Panc1 (cell line): ENCODE data around the gene OR10S1. TPM values are rescaled to one million over a fixed set of nuclear protein-coding genes. Genes with fewer than 3 reads are reported as not detected.

Experiments used
- ATAC-seq: fragments of 200-7000 bp; cut with Tn5 transposase; 2 replicates; pipeline ENCODE4 v1.9.1; 2020; ENCODE audit warnings: mild to moderate bottlenecking, moderate library complexity
- BruUV-seq: library from RNA; stranded (reverse); fragments of 400-500 nt; replicated peaks from 2 replicates; lab custom pipeline; 2021; lab: Mats Ljungman, UMichigan
- CTCF ChIA-PET: fragments of 300-600 bp; sonication (Branson Sonifier 250); formaldehyde crosslinking; loops from one replicate; lab custom pipeline; 2022; ENCODE audit warnings: antibody characterized with exemption; lab: Charles Lee
- POLR2A ChIA-PET: fragments of 300-600 bp; sonication (Branson Sonifier 250); formaldehyde crosslinking; loops from one replicate; lab custom pipeline; 2022; ENCODE audit warnings: antibody characterized with exemption; lab: Charles Lee
- DNase-seq: peaks from one replicate; pipeline ENCODE4 v3.0.0-alpha.2; 2010; ENCODE audit warnings: low read depth, low spot score
- H3K27ac ChIP-seq: 2 replicates; pipeline ENCODE4 v1.5.1; 2011; ENCODE audit warnings: mild to moderate bottlenecking, low read length, inconsistent platforms
- H3K27me3 ChIP-seq: fragments of 200-500 bp; sonication (Bioruptor generic); 2 replicates; pipeline ENCODE4 v1.6.0; 2014; ENCODE audit warnings: low read length, inconsistent platforms; ENCODE audit not compliant: control insufficient read depth, insufficient read depth
- H3K36me3 ChIP-seq: fragments of 200-500 bp; sonication (Bioruptor generic); 2 replicates; pipeline ENCODE4 v1.5.1; 2014; ENCODE audit warnings: inconsistent platforms, mild to moderate bottlenecking, low read length, moderate library complexity; ENCODE audit not compliant: control insufficient read depth, insufficient read depth
- H3K4me1 ChIP-seq: 2 replicates; pipeline ENCODE4 v1.5.1; 2011; ENCODE audit warnings: inconsistent platforms, mild to moderate bottlenecking, low read length, moderate library complexity; ENCODE audit not compliant: control insufficient read depth, insufficient read depth
- H3K4me3 ChIP-seq, 2 experiments: 2 replicates each; pipeline ENCODE4 v1.5.1; 2011 to 2012; ENCODE audit warnings: low read depth in 2 of 2, low read length in 2 of 2, mild to moderate bottlenecking in 2 of 2, inconsistent platforms in 1 of 2, moderate library complexity in 1 of 2
- H3K9me3 ChIP-seq: fragments of 200-500 bp; sonication (Bioruptor generic); 2 replicates; pipeline ENCODE4 v1.5.1; 2014; ENCODE audit warnings: low read depth, mild to moderate bottlenecking, inconsistent platforms, low read length, moderate library complexity; ENCODE audit not compliant: control insufficient read depth, insufficient read depth
- CTCF ChIP-seq: fragments of 450-650 bp; IDR thresholded peaks from 2 replicates; pipeline ENCODE4 v1.5.1; 2017; ENCODE audit warnings: mild to moderate bottlenecking
- POLR2AphosphoS5 ChIP-seq: IDR thresholded peaks from 2 replicates; pipeline ENCODE4 v1.6.1; 2012; ENCODE audit warnings: mild to moderate bottlenecking, low read depth, low read length, moderate library complexity
- REST ChIP-seq, 2 experiments: IDR thresholded peaks; 2 replicates each; pipeline ENCODE4 v1.6.1; 2011 to 2012; ENCODE audit warnings: low read depth in 2 of 2, control low read depth in 1 of 2, low read length in 1 of 2, mild to moderate bottlenecking in 1 of 2, moderate library complexity in 1 of 2; ENCODE audit not compliant: insufficient read depth in 1 of 2
- SIN3A ChIP-seq: IDR thresholded peaks from 2 replicates; pipeline ENCODE4 v1.6.1; 2012; ENCODE audit warnings: low read depth, mild to moderate bottlenecking, low read length, moderate library complexity, borderline replicate concordance; ENCODE audit not compliant: insufficient read depth
- TCF7L2 ChIP-seq: IDR thresholded peaks from 2 replicates; pipeline ENCODE4 v1.6.1; 2011; ENCODE audit warnings: mild to moderate bottlenecking, low read depth, low read length, inconsistent platforms
- in situ Hi-C: cut with HindIII; loops from 2 replicates; pipeline ENCODE4 v1.10.0; 2016; ENCODE audit warnings: low sequenced_read_pairs, low pct_unique_long_range_greater_than_20kb
- intact Hi-C: fragments of 100-400 bp; cut with micrococcal nuclease; formaldehyde crosslinking; loops from one replicate; pipeline ENCODE4 v1.10.0; 2022; ENCODE audit not compliant: unreplicated experiment
- total RNA-seq: library from RNA; stranded (reverse); gene quantifications from one replicate; pipeline ENCODE4 v1.2.1, GENCODE V29; 2021; ENCODE audit not compliant: unreplicated experiment

Gene OR10S1
- total RNA-seq, 1 experiment from 2014 or later, result not detected

GRCh38 chr11:123939317-123939716 is 38.3 kb downstream of the OR10S1 start, which contains the start of gene OR4D5:
TSS of gene OR4D5 (plus strand) at chr11:123939617. CDS start at chr11:123939617, 0 bp downstream.
- Histone ChIP-seq H3K4me3 (no peak within 1 kb of the TSS), H3K27me3 (no peaks in the 10 kb centered on the region), H3K27ac (no peak within 1 kb of the TSS), H3K4me1 (no peaks in the 10 kb centered on the region), H3K36me3 (no peaks in the 10 kb centered on the region), H3K9me3 (no peaks in the 10 kb centered on the region)
- POLR2A ChIA-PET, result no interaction called here
- no TSS peak for BruUV-seq
- CTCF ChIA-PET, result no interaction called here
- in situ Hi-C loops, result no loop called here
- DNase-seq (no peak), ATAC-seq (no peak)
- intact Hi-C loops, result no loop called here
- TF ChIP-seq POLR2AphosphoS5 (no peak), TCF7L2 (no peak), REST (IDR thresholded peaks at IDR 0.05; ENCODE audit: insufficient read depth in 1 of 2, low read depth in 2 of 2, low read length in 1 of 2) (no peak), CTCF (no peak), SIN3A (no peak)

Other genes with a start within 250 kb of the OR10S1 start
- 24.5 TPM for gene ZNF202, start 236.1 kb downstream of the OR10S1 start, total RNA-seq
- not detected for gene OR6X1, start 223.3 kb downstream of the OR10S1 start, total RNA-seq
- not detected for gene OR6M1, start 171.4 kb downstream of the OR10S1 start, total RNA-seq
- gene TMEM225, start 92.1 kb downstream of the OR10S1 start, total RNA-seq, result not detected
- not detected for gene OR8D4, start 75.6 kb downstream of the OR10S1 start, total RNA-seq
- not detected for gene OR4D5, start 38.2 kb downstream of the OR10S1 start, total RNA-seq
- not detected for gene OR6T1, start 33.9 kb downstream of the OR10S1 start, total RNA-seq
- gene OR10G6, start 17.4 kb upstream of the OR10S1 start, total RNA-seq, result not detected
- gene OR10G4, start 35.2 kb upstream of the OR10S1 start, total RNA-seq, result not detected
- not detected for gene OR10G9, start 45.2 kb upstream of the OR10S1 start, total RNA-seq
- gene OR10G8, start 49.0 kb upstream of the OR10S1 start, total RNA-seq, result not detected
- gene OR10G7, start 63.5 kb upstream of the OR10S1 start, total RNA-seq, result not detected
- gene VWA5A, start 137.7 kb upstream of the OR10S1 start, total RNA-seq, result 3.1 TPM
- gene OR10D3, start 205.6 kb upstream of the OR10S1 start, total RNA-seq, result not detected